C1 segment of cervical spinal cord (tissue), 14 donors: ENCODE results near the gene RIPK4.

Experiments used
- DNase-seq, 14 donors: peaks; one replicate each; lab custom pipeline; 2025; lab: John Stamatoyannopoulos, UW

RIPK4 gene

GRCh38 chr21:41691205-41692184 lies 75.4 kb downstream of the RIPK4 start:
- DNase-seq: no peak
